HG02571 (cell line): ENCODE results near the gene TMEM97.

Experiments
- ATAC-seq: cut with Tn5 transposase; IDR thresholded peaks from one replicate; pipeline ENCODE4 v1.9.1; 2021; ENCODE audit warnings: mild to moderate bottlenecking, moderate library complexity; ENCODE audit not compliant: unreplicated experiment

The TMEM97 gene

GRCh38 chr17:28363776-28364650 is 45.0 kb downstream of the TMEM97 start:
- no peak for ATAC-seq

DNA sequence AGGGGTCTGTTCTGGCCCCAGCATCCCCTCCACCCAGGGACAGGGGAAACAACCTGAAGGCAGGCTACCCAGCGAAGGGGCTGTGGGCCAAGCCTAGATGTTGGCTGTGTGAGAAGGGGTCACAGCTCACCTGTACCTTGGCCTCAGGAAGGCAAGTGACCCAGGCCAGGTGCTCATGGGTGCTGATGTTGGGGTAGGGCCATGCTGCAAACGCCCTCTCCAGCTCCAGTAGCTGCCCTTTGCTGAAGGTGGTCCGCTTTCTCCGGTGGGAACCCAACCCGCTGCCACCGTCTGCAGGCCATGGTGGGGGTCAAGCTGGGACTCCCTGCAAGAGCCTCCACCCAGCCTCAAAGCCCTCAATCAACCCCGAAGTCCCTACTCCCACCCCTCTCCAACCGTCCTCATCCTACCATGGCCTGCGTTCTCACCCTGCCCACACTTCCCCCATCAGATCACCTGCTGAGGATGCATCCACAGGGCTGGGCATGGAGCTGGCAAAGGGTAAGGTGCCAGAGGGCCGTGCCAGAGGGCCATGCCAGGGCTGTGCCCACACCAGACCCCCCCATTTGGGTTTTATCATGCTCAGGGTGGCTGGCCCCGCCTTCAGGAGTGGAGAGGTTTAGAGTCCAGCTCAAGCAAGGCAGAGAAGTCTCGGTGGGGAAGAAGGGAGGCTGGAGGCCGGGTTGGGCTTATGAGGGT is 45.8 kb downstream of the TMEM97 start, which contains the start of gene SEBOX:
TSS of gene SEBOX (minus strand) at position 535 of the 699 bp plus-strand sequence. CDS start at position 487, 48 bp downstream.
- no peak for ATAC-seq

- ATAC-seq: no peak
Observed at GRCh38 chr17:28365487-28365886, 46.5 kb downstream of the TMEM97 start.

- no peak for ATAC-seq
Observed at GRCh38 chr17:28366605-28367004, 47.6 kb downstream of the TMEM97 start.

DNA sequence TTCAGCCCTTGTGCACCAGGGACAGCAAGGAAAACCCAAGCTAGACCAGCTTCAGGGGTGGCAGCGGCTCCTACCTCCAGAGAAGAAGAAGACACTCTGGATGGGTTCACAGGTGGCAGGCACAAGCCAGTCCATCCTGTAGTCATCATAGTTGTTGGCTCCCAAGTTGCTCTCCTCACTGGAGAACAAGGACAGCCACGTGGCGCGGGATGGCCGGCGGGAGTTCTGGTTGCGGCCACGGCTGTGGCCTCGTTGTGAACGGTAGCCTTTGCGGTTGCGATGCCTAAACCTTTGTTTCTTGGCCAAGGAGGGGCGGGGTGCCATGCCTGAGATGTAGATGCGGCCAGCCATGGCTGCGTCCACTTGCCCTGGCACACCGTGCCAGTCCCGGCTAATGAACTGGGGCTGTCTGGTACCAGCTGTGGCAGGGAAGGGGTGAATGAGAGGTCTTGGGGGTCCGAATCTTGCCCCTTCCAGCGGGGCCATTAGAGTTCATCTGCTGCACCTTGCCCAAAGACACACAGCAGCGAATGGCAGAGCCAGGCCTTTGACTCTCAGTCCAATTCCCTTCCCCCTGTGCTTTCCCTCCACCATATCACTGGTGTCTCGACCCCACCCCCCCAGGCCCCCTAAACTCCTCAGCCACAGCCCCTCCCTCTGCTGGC is 48.8 kb downstream of the TMEM97 start:
- no peak for ATAC-seq

DNA sequence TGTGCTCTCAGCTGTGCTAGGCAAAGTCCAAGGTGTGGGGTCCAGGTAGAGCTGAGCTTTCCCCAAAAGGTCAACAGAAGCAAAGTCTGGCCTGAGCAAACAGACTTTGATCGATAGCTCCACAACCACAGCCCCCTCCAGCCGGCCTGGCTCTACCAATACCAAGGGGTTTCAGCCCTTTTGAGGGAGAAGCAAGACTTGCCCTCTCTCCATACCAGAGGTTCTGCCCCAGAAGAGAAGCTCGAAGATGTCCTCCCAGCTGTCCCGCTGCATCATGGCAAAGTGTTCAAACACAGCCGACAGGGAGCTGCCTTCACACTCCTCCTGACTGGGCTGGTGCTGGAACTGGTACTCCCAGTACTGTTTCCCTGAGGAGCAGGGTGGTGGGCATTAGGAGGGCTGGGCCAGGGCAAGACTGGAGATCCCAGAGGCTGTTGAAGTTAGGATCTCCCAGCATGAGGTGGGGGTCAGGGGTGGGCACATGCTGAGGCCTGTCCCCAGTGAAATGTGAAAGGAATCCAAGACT is 49.4 kb downstream of the TMEM97 start:
- no peak for ATAC-seq

DNA sequence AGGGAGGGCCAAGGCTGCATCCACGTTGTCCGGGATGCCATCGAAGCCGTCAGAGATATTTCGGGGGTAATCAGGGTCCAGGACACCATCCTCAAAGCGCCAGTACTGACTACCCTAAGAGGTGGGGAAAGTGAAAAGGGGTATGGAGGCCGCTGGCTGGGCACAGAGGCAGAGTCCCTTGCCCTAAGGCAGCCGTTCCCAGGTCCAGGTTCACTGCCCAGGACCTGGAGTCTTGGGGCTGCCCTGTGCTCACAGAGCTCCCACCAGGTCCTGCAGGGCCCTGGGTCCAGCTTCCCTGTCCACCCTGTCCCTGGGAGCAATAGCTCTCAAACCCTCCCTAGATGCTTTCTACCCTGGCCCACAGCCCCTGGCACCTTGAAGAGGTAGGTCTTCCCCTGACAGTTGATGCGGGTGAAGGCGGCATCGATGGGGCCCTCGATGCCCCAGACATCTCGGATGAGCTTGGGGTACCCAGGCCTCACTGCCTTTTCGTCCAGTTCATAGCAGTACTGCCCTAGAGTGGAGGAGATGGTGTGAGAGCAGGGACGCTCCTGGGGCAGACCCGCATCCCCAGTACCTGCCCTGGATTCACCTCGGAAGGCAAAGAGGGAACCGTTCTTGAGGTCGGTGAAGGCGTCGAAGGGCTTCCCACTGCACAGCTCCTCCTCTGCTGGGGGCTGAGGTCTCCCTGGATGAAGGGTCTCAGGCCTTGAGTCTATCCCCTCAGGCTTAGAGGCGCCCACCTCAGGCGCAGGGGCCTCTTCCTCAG is 50.1 kb downstream of the TMEM97 start:
- no peak for ATAC-seq

DNA sequence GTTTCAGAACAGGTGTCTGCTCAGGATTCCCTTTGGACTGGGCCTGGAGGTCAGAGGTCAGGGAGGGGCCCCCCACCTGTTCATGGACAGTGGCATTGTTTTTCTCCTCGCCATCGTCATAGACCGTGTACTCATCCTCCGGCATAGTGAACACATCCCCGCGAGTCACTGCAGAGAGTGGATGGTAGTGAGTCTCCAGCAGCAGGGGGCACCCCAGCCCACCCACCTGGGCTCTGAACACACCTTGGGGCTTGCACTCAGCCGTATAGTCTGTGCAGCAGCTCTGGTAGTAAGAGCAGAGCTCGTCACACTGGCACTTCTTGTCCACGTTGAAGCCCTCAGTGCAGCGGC is 50.7 kb downstream of the TMEM97 start:
- ATAC-seq: no peak

DNA sequence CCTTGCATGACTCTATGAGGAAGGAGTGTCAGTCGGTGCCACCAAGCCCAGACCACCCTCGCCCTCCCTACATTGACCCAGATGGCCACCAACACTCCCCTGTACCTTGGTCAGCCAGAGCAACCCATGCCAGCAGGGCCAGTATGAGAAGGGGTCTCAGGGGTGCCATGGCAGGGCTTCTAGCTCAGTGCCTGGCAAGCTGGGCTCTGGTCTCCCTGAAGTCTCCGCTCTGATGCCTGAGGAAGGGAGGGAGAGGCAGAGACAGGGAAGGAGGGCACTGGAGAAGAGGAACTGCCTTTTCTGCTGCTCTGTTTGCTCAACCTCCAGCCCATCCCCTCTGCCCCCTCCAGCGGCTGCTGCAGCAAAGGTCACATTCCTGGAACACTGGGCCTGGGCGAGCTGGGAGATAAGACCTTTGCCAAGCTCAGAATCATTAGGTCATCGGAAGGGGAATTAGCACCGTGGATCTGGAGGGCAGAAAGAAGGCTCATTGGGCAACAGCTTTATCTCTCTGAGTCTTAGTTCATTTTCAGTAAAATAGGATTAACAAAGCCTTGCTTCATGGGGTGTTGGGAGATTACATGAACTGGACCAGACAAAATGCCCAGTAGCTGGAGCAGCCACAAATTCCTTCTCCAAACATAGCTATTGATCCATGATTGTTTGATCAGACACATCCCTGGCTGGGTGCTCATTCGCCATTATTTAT is 51.2 kb downstream of the TMEM97 start, which contains the start of gene VTN:
TSS of gene VTN (minus strand) at position 273 of the 709 bp plus-strand sequence. CDS start at position 169, 104 bp downstream.
- ATAC-seq: no peak

DNA sequence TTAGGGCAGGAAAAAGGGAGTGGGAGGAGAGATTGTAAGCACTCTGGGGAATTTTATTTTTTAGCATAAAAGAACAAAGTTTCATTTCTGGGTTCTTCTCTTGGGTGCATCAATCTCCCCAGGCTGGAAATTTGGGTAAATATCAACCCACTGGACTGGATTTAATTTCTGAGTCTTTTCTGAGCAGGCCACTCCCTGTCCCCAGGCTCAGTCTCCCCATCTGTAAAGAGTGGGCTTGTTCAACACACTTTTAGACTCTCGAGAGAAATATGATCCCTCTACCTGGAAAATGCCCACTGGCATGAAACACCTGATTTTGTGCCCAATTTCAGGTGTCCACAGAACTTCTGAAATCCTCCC is 51.7 kb downstream of the TMEM97 start:
- ATAC-seq: no peak

GRCh38 chr17:28371245-28372202 is 52.5 kb downstream of the TMEM97 start, which contains the start of gene SARM1:
Gene SARM1, plus strand, starts transcription at chr17:28371694. Its CDS starts 339 bp downstream, at chr17:28372033.
- ATAC-seq: peak; percentile 83

GRCh38 chr17:28372203-28372944 is 53.4 kb downstream of the TMEM97 start:
- peak; percentile 9 for ATAC-seq

GRCh38 chr17:28372945-28373274 is 53.9 kb downstream of the TMEM97 start:
- no peak for ATAC-seq
